H1 (cell line): ENCODE measurements around the gene TAF13. TPM values are rescaled to one million over a fixed set of nuclear protein-coding genes. Genes with fewer than 3 reads are reported as not detected.

Source experiments
- CTCF ChIA-PET: fragments of 300-600 bp; sonication (Branson Sonifier 250); formaldehyde crosslinking; loops from one replicate; lab custom pipeline; 2021; ENCODE audit not compliant: partially characterized antibody; lab: Charles Lee
- POLR2A ChIA-PET: fragments of 300-600 bp; sonication (Branson Sonifier 250); formaldehyde crosslinking; loops from one replicate; lab custom pipeline; 2021; ENCODE audit warnings: inconsistent platforms; ENCODE audit not compliant: partially characterized antibody; lab: Charles Lee
- DNase-seq, 2 experiments: peaks; one replicate each; pipeline versions ENCODE4 v3.0.0 to v3.0.0-alpha.2; 2010 to 2022; ENCODE audit warnings: low spot score in 2 of 2, low read depth in 1 of 2, mixed read lengths in 1 of 2
- FAIRE-seq: peaks from 2 replicates; lab custom pipeline; 2011; peaks lifted over from hg19 to GRCh38; lab: Jason Lieb, UNC
- H2AFZ ChIP-seq: 2 replicates; pipeline ENCODE4 v1.8.1; 2012; ENCODE audit warnings: low read length, inconsistent platforms
- H2AK5ac ChIP-seq: 2 replicates; pipeline ENCODE4 v1.6.1; 2013; ENCODE audit warnings: low read depth, low read length
- H2BK120ac ChIP-seq: replicated peaks from 2 replicates; pipeline ENCODE3; 2013; ENCODE audit warnings: low read depth, low read length, inconsistent platforms
- H2BK12ac ChIP-seq: 2 replicates; pipeline ENCODE4 v1.6.1; 2013; ENCODE audit warnings: low read depth, low read length
- H2BK15ac ChIP-seq: 2 replicates; pipeline ENCODE4 v1.6.1; 2013; ENCODE audit warnings: low read length
- H2BK20ac ChIP-seq: 2 replicates; pipeline ENCODE4 v1.6.1; 2013; ENCODE audit warnings: low read length
- H2BK5ac ChIP-seq: 2 replicates; pipeline ENCODE4 v1.6.1; 2013; ENCODE audit warnings: low read depth, low read length
- H3K14ac ChIP-seq: 2 replicates; pipeline ENCODE4 v1.6.1; 2013; ENCODE audit warnings: inconsistent platforms; ENCODE audit not compliant: insufficient read length
- H3K18ac ChIP-seq: 2 replicates; pipeline ENCODE4 v1.6.1; 2013; ENCODE audit warnings: low read length; ENCODE audit errors: extremely low read depth
- H3K23ac ChIP-seq: 2 replicates; pipeline ENCODE4 v1.6.1; 2013; ENCODE audit warnings: inconsistent platforms; ENCODE audit not compliant: insufficient read length
- H3K23me2 ChIP-seq: 2 replicates; pipeline ENCODE4 v1.6.1; 2013; ENCODE audit warnings: low read depth, low read length
- H3K27ac ChIP-seq: 2 replicates; pipeline ENCODE4 v1.6.1; 2011; ENCODE audit warnings: low read depth, low read length, inconsistent platforms
- H3K27me3 ChIP-seq, 4 experiments: replicated peaks in 1 of 4; 1 replicate in 1 of 4; 2 replicates in 3 of 4; pipeline versions ENCODE4 v1.6.1 to v1.8.1; 2011 to 2013; ENCODE audit warnings: low read length in 3 of 4, mild to moderate bottlenecking in 3 of 4, inconsistent platforms in 2 of 4, mixed read lengths in 2 of 4, moderate library complexity in 1 of 4; ENCODE audit not compliant: control insufficient read depth in 3 of 4, insufficient read depth in 3 of 4; ENCODE audit errors: extremely low read depth in 1 of 4
- H3K36me3 ChIP-seq, 4 experiments: 2 replicates each; pipeline versions ENCODE4 v1.6.1 to v1.8.1; 2011 to 2013; ENCODE audit warnings: mild to moderate bottlenecking in 4 of 4, low read length in 3 of 4, moderate library complexity in 2 of 4, control low read depth in 1 of 4, inconsistent platforms in 1 of 4; ENCODE audit not compliant: insufficient read depth in 4 of 4, control insufficient read depth in 2 of 4
- H3K4ac ChIP-seq: replicated peaks from 2 replicates; pipeline ENCODE3; 2013; ENCODE audit warnings: low read length, low read depth, mixed read lengths, inconsistent platforms; ENCODE audit not compliant: insufficient read length
- H3K4me1 ChIP-seq, 4 experiments: replicated peaks in 1 of 4; 1 replicate in 1 of 4; 2 replicates in 3 of 4; pipeline versions ENCODE4 v1.6.1 to v1.8.1; 2011 to 2013; ENCODE audit warnings: low read length in 3 of 4, inconsistent platforms in 2 of 4, mixed read lengths in 1 of 4; ENCODE audit not compliant: insufficient read depth in 4 of 4, control insufficient read depth in 3 of 4
- H3K4me2 ChIP-seq, 2 experiments: 2 replicates each; pipeline versions ENCODE4 v1.6.1 to v1.8.1; 2011 to 2013; ENCODE audit warnings: low read depth in 2 of 2, low read length in 2 of 2, control low read depth in 1 of 2, inconsistent platforms in 1 of 2, mild to moderate bottlenecking in 1 of 2; ENCODE audit not compliant: insufficient read depth in 1 of 2
- H3K4me3 ChIP-seq, 4 experiments: fragments of 200-600, 300-600 bp in 1 of 4; sonication (generic), shearing (Covaris generic), sonication (Bioruptor Twin) in 1 of 4; 2 replicates each; pipeline versions ENCODE4 v1.5.1 to v1.8.1; 2011 to 2016; ENCODE audit warnings: low read length in 4 of 4, low read depth in 3 of 4, control low read depth in 2 of 4, inconsistent platforms in 2 of 4, mild to moderate bottlenecking in 2 of 4, mixed read lengths in 1 of 4, moderate library complexity in 1 of 4; ENCODE audit not compliant: insufficient read depth in 2 of 4; ENCODE audit errors: extremely low read depth in 1 of 4
- H3K56ac ChIP-seq: replicated peaks from 2 replicates; pipeline ENCODE3; 2013; ENCODE audit warnings: low read depth, mild to moderate bottlenecking, mixed read lengths, low read length, inconsistent platforms; ENCODE audit not compliant: insufficient read length
- H3K79me1 ChIP-seq: 2 replicates; pipeline ENCODE4 v1.6.1; 2013; ENCODE audit warnings: low read depth, low read length, control low read depth
- H3K79me2 ChIP-seq, 2 experiments: 2 replicates each; pipeline versions ENCODE4 v1.6.1 to v1.8.1; 2012 to 2013; ENCODE audit warnings: low read length in 2 of 2, mild to moderate bottlenecking in 2 of 2, inconsistent platforms in 1 of 2; ENCODE audit not compliant: insufficient read depth in 2 of 2, control insufficient read depth in 1 of 2
- H3K9ac ChIP-seq, 4 experiments: replicated peaks in 1 of 4; 1 replicate in 1 of 4; 2 replicates in 3 of 4; pipeline versions ENCODE4 v1.6.1 to v1.8.1; 2011 to 2013; ENCODE audit warnings: low read depth in 3 of 4, low read length in 3 of 4, control low read depth in 2 of 4, mild to moderate bottlenecking in 2 of 4, moderate library complexity in 2 of 4, inconsistent platforms in 1 of 4; ENCODE audit errors: extremely low read depth in 1 of 4
- H3K9me3 ChIP-seq, 2 experiments: 2 replicates each; pipeline versions ENCODE4 v1.6.1 to v1.8.1; 2012 to 2013; ENCODE audit warnings: mild to moderate bottlenecking in 2 of 2, moderate library complexity in 2 of 2, control low read depth in 1 of 2, inconsistent platforms in 1 of 2, low read depth in 1 of 2, low read length in 1 of 2, mixed read lengths in 1 of 2; ENCODE audit not compliant: insufficient read depth in 2 of 2
- H4K20me1 ChIP-seq, 2 experiments: replicated peaks in 1 of 2; 2 replicates each; pipeline versions ENCODE3 to v1.8.1; 2011 to 2013; ENCODE audit warnings: inconsistent platforms in 2 of 2, low read length in 2 of 2, mild to moderate bottlenecking in 1 of 2; ENCODE audit not compliant: insufficient read depth in 2 of 2, control insufficient read depth in 1 of 2
- H4K5ac ChIP-seq: 2 replicates; pipeline ENCODE4 v1.6.1; 2013; ENCODE audit warnings: low read length, low read depth, mixed read lengths, inconsistent platforms; ENCODE audit not compliant: insufficient read length
- H4K8ac ChIP-seq: 2 replicates; pipeline ENCODE4 v1.8.0; 2013; ENCODE audit warnings: mild to moderate bottlenecking, moderate library complexity, low read length, inconsistent platforms; ENCODE audit not compliant: insufficient read depth; ENCODE audit errors: extremely low read depth
- H4K91ac ChIP-seq: replicated peaks from 2 replicates; pipeline ENCODE3; 2013; ENCODE audit warnings: low read length, mixed read lengths, inconsistent platforms; ENCODE audit not compliant: insufficient read length
- EZH2 ChIP-seq: fragments of 200-600 bp; sonication (generic); IDR thresholded peaks from 2 replicates; pipeline ENCODE4 v1.7.1; 2012; ENCODE audit warnings: low read depth, mild to moderate bottlenecking, moderate library complexity, low read length, inconsistent platforms; ENCODE audit not compliant: severe bottlenecking
- GABPA ChIP-seq: IDR thresholded peaks from 2 replicates; pipeline ENCODE4 v1.6.1; 2011; ENCODE audit warnings: mild to moderate bottlenecking, low read length, moderate library complexity, borderline replicate concordance; ENCODE audit not compliant: insufficient read depth
- GTF2F1 ChIP-seq: IDR thresholded peaks from 2 replicates; pipeline ENCODE4 v1.6.1; 2012; ENCODE audit warnings: low read depth, low read length, improper control_type of control experiment, borderline replicate concordance
- HDAC6 ChIP-seq: IDR thresholded peaks from one replicate; pipeline ENCODE4 v1.7.1; 2012; ENCODE audit warnings: low read depth, mild to moderate bottlenecking, inconsistent platforms, low read length, moderate library complexity
- JUN ChIP-seq: IDR thresholded peaks from 2 replicates; pipeline ENCODE4 v1.6.1; 2011; ENCODE audit warnings: low read depth, mild to moderate bottlenecking, improper control_type of control experiment, low read length
- KDM4A ChIP-seq: IDR thresholded peaks from one replicate; pipeline ENCODE4 v1.7.1; 2012; ENCODE audit warnings: low read depth, mild to moderate bottlenecking, moderate library complexity, low read length, inconsistent platforms; ENCODE audit not compliant: severe bottlenecking
- KDM5A ChIP-seq: fragments of 200-600 bp; IDR thresholded peaks from 2 replicates; pipeline ENCODE4 v1.7.1; 2012; ENCODE audit warnings: mild to moderate bottlenecking, low read length, inconsistent platforms, mixed read lengths
- RAD21 ChIP-seq, 2 experiments: IDR thresholded peaks in 1 of 2; conservative IDR thresholded peaks in 1 of 2; 2 replicates each; pipeline ENCODE4 v1.6.1; 2011; ENCODE audit warnings: low read depth in 2 of 2, low read length in 2 of 2, improper control_type of control experiment in 1 of 2, inconsistent platforms in 1 of 2, mild to moderate bottlenecking in 1 of 2, moderate library complexity in 1 of 2
- RFX5 ChIP-seq: IDR thresholded peaks from 2 replicates; pipeline ENCODE4 v1.6.1; 2011; ENCODE audit warnings: low read depth, low read length, improper control_type of control experiment, borderline replicate concordance
- TAF1 ChIP-seq: IDR thresholded peaks from 2 replicates; pipeline ENCODE4 v1.6.1; 2011; ENCODE audit warnings: mild to moderate bottlenecking, low read depth, low read length
- TBP ChIP-seq: IDR thresholded peaks from 2 replicates; pipeline ENCODE4 v1.6.1; 2011; ENCODE audit warnings: low read depth, low read length, improper control_type of control experiment
- WGBS, 2 experiments: shearing (Covaris generic) in 1 of 2; methylation state at CpG; one replicate each; pipeline versions ENCODE4 v1.1.6 to v1.1.7; 2013 to 2015; ENCODE audit warnings: low lambda C conversion rate in 2 of 2, mixed read lengths in 2 of 2, inconsistent platforms in 1 of 2, low coverage in 1 of 2, missing lambda C conversion rate in 1 of 2; ENCODE audit not compliant: insufficient replicate concordance in 2 of 2, insufficient coverage in 1 of 2, insufficient read length in 1 of 2; ENCODE audit errors: extremely low coverage in 1 of 2, missing lambda C conversion rate in 1 of 2; 5-methylcytosine and 5-hydroxymethylcytosine counted together
- polyA plus RNA-seq, 7 experiments: library from polyadenylated mRNA; depleted of rRNA in 3 of 7; stranded (reverse) in 5 of 7; unstranded in 2 of 7; fragments of >200 nt in 5 of 7; fragments of 200-250 nt in 2 of 7; gene quantifications; 1 replicate in 5 of 7; 2 replicates in 1 of 7; 4 replicates in 1 of 7; pipeline versions ENCODE4 v1.2.1 to v1.2.3, GENCODE V29; 2011 to 2013; ENCODE audit warnings: missing spikeins in 2 of 7, mixed read lengths in 2 of 7
- total RNA-seq: library from RNA; stranded (reverse); fragmentation: NEBNext Ultra II Directional; extraction: Animal tissue kit (Norgen Biotek cat#: 25700); gene quantifications from 2 replicates; pipeline ENCODE4 v1.2.1, GENCODE V29; 2021

TAF13 gene
- total and polyA plus RNA-seq, 2 of the 8 experiments (the other 6 are each of a cell fraction or from before 2014, with no cell fraction given), result 13.1 to 41.7 TPM

- no peak within 1 kb of the TSS for H3K14ac ChIP-seq
- peak within 1 kb of the TSS; percentile 75 to 96 for H3K4me2 ChIP-seq
- no peak within 1 kb of the TSS for H2BK20ac ChIP-seq
- no peaks in the 10 kb centered on the region for H3K27me3 ChIP-seq
- no peak within 1 kb of the TSS for H3K23ac ChIP-seq
- no peaks in the 10 kb centered on the region for H3K9me3 ChIP-seq
- peak within 1 kb of the TSS; percentile 77 to 86 (median 84) for H3K4me3 ChIP-seq
- no peak within 1 kb of the TSS for H3K4ac ChIP-seq
- H4K8ac ChIP-seq, result 0 out of 2 replicates have a peak within 1 kb of the TSS, but pooled peaks have one; percentile 36
- FAIRE-seq (no peak), DNase-seq (peak; percentile 88 to 93)
- no peak within 1 kb of the TSS for H3K56ac ChIP-seq
- no peak within 1 kb of the TSS for H3K27ac ChIP-seq
- peak within 1 kb of the TSS; percentile 36 to 57 (median 42); a peak in 6 of 7 replicates for H3K9ac ChIP-seq
- H2AK5ac ChIP-seq, result no peak within 1 kb of the TSS
- no peak within 1 kb of the TSS for H2BK120ac ChIP-seq
- no peaks in the 10 kb centered on the region for H4K20me1 ChIP-seq
- peak within 1 kb of the TSS; percentile 52; the same call in 1 of the 2 replicates for H2BK5ac ChIP-seq
- WGBS, 2 experiments, result 3% methylated on average over 27 of the region's 90 CpGs; no CpG with 5 or more reads in 1 of the 2 experiments
- H3K18ac ChIP-seq, result no peak within 1 kb of the TSS; the same call in 1 of the 2 replicates
- no peaks in the 10 kb centered on the region for H3K36me3 ChIP-seq
- H3K23me2 ChIP-seq, result peaks cover 7% of the 10 kb centered on the region; the same call in 1 of the 2 replicates
- H3K79me1 ChIP-seq, result no peaks in the 10 kb centered on the region; the same call in 1 of the 2 replicates
- H3K79me2 ChIP-seq, result peaks cover 0 to 8% of the 10 kb centered on the region in 2 experiments; a peak in 1 of 4 replicates
- ChIA-PET CTCF (interaction anchor here (1.0 to 1.5 kb wide), 2 partner anchors 25 to 217 kb away, joined by 3 to 4 read pairs; no protein-coding TSS in a partner anchor), POLR2A (interaction anchor here (0.5 to 2.7 kb wide), 7 partner anchors 8 to 58 kb away, joined by 3 to 10 read pairs (median 3); no protein-coding TSS in a partner anchor)
- no peak within 1 kb of the TSS for H2BK15ac ChIP-seq
- peak within 1 kb of the TSS; percentile 100 for H2AFZ ChIP-seq
- no peak within 1 kb of the TSS for H4K91ac ChIP-seq
- H2BK12ac ChIP-seq, result no peak within 1 kb of the TSS
- no peaks in the 10 kb centered on the region for H3K4me1 ChIP-seq
- no peak within 1 kb of the TSS for H4K5ac ChIP-seq
- TF ChIP-seq TBP, result peak; percentile 94
- peak; percentile 98 for TF ChIP-seq TAF1
- no peak for TF ChIP-seq GTF2F1
- TF ChIP-seq KDM4A, result peak; percentile 67
- TF ChIP-seq JUN, result no peak
- no peak for TF ChIP-seq KDM5A
- no peak for TF ChIP-seq EZH2
- TF ChIP-seq RFX5, result no peak
- TF ChIP-seq HDAC6, result no peak
- no peak for TF ChIP-seq GABPA
- no peak for TF ChIP-seq RAD21 (IDR thresholded peaks at IDR 0.05 in 1 of 2, conservative IDR thresholded peaks at IDR 0.05 in 1 of 2; ENCODE audit: low read depth in 2 of 2, low read length in 2 of 2)
Measured at GRCh38 chr1:109041621-109042468, 34.0 kb downstream of the TAF13 start, which contains the start of gene WDR47. TSS of gene WDR47 (minus strand) at chr1:109042102. CDS start at chr1:109023512, 18,590 bp downstream.
